K562 (cell line): ENCODE data around the gene PLA2G4A. TPM values are rescaled to one million over a fixed set of nuclear protein-coding genes. Genes with fewer than 3 reads are reported as not detected.

Source experiments
- ATAC-seq: fragments of 200-7000 bp; cut with Tn5 transposase; 3 replicates; pipeline ENCODE4 v1.9.1; 2020; ENCODE audit warnings: moderate library complexity
- BruUV-seq: library from RNA; stranded (reverse); fragments of 400-500 nt; replicated peaks from 2 replicates; lab custom pipeline; 2021; lab: Mats Ljungman, UMichigan
- CTCF ChIA-PET: fragments of 300-600 bp; formaldehyde crosslinking; extraction: SDS; loops from one replicate; lab custom pipeline; 2021; ENCODE audit warnings: low intra/inter-chr PET ratio; lab: Yijun Ruan, JAX
- POLR2A ChIA-PET: fragments of 300-600, 350-650 bp; sonication (Branson Sonifier 250); formaldehyde crosslinking; extraction: SDS; loops from one replicate; lab custom pipeline; 2021; ENCODE audit warnings: antibody characterized with exemption, inconsistent platforms; lab: Yijun Ruan, JAX
- DNase-seq, 4 experiments: peaks; one replicate each; pipeline versions ENCODE4 v3.0.0 to v3.0.0-alpha.2; 2011 to 2018; ENCODE audit warnings: low spot score in 3 of 4, mixed read lengths in 3 of 4; ENCODE audit errors: extremely low read depth in 1 of 4
- FAIRE-seq: peaks from 2 replicates; lab custom pipeline; 2011; peaks lifted over from hg19 to GRCh38; lab: Jason Lieb, UNC
- H2AFZ ChIP-seq: 2 replicates; pipeline ENCODE4 v1.6.0; 2011; ENCODE audit warnings: low read depth, low read length, control low read depth, inconsistent platforms
- H3K27ac ChIP-seq: fragments of 200-600 bp; 3 replicates; pipeline ENCODE4 v1.8.0; 2011; ENCODE audit warnings: low read depth, mild to moderate bottlenecking, control low read depth, inconsistent platforms, low read length, moderate library complexity, mixed read lengths; ENCODE audit errors: extremely low read depth
- H3K27me3 ChIP-seq, 2 experiments: fragments of 300-600 bp in 1 of 2; 2 replicates in 1 of 2; 3 replicates in 1 of 2; pipeline versions ENCODE4 v1.6.0 to v1.8.0; 2011; ENCODE audit warnings: inconsistent platforms in 2 of 2, low read length in 2 of 2, mild to moderate bottlenecking in 1 of 2, mixed read lengths in 1 of 2, moderate library complexity in 1 of 2; ENCODE audit not compliant: control insufficient read depth in 2 of 2, insufficient read depth in 2 of 2
- H3K36me3 ChIP-seq: fragments of 300-600 bp; 3 replicates; pipeline ENCODE4 v1.8.0; 2011; ENCODE audit warnings: mild to moderate bottlenecking, low read length, inconsistent platforms; ENCODE audit not compliant: control insufficient read depth, insufficient read depth
- H3K4me1 ChIP-seq, 2 experiments: fragments of 200-600 bp in 1 of 2; replicated peaks in 1 of 2; 2 replicates in 1 of 2; 3 replicates in 1 of 2; pipeline versions ENCODE4 v1.5.1 to v1.8.0; 2011; ENCODE audit warnings: inconsistent platforms in 2 of 2, low read length in 2 of 2, mild to moderate bottlenecking in 1 of 2, mixed read lengths in 1 of 2, moderate library complexity in 1 of 2; ENCODE audit not compliant: control insufficient read depth in 2 of 2, insufficient read depth in 2 of 2
- H3K4me2 ChIP-seq: 2 replicates; pipeline ENCODE4 v1.6.1; 2011; ENCODE audit warnings: low read length, control low read depth, inconsistent platforms, mixed read lengths; ENCODE audit not compliant: insufficient read depth
- H3K4me3 ChIP-seq: fragments of 200-600 bp; sonication (generic), shearing (Covaris generic); 2 replicates; pipeline ENCODE4 v1.5.1; 2016; ENCODE audit warnings: control low read depth, inconsistent platforms
- H3K79me2 ChIP-seq: fragments of 200-600 bp; 3 replicates; pipeline ENCODE4 v1.8.0; 2011; ENCODE audit warnings: low read length, inconsistent platforms; ENCODE audit not compliant: control insufficient read depth, insufficient read depth
- H3K9ac ChIP-seq, 2 experiments: 2 replicates each; pipeline versions ENCODE4 v1.6.0 to v1.6.1; 2011; ENCODE audit warnings: low read depth in 2 of 2, low read length in 2 of 2, control low read depth in 1 of 2, inconsistent platforms in 1 of 2, mild to moderate bottlenecking in 1 of 2, mixed read lengths in 1 of 2; ENCODE audit not compliant: insufficient read depth in 1 of 2
- H3K9me1 ChIP-seq: one replicate; pipeline ENCODE4 v1.6.0; 2011; ENCODE audit warnings: inconsistent platforms, mild to moderate bottlenecking, low read length, moderate library complexity; ENCODE audit not compliant: control insufficient read depth, insufficient read depth
- H3K9me3 ChIP-seq: replicated peaks from 2 replicates; pipeline ENCODE4 v1.5.1; 2011; ENCODE audit warnings: low read depth, low read length, inconsistent platforms; ENCODE audit not compliant: control insufficient read depth, insufficient read depth
- H4K20me1 ChIP-seq: replicated peaks from 2 replicates; pipeline ENCODE4 v1.6.1; 2011; ENCODE audit warnings: low read length, inconsistent platforms, mixed read lengths; ENCODE audit not compliant: control insufficient read depth, insufficient read depth
- GABPB2 ChIP-seq: fragments of 250-450 bp; sonication (Bioruptor Pico); conservative IDR thresholded peaks from 2 replicates; pipeline ENCODE4 v1.5.1; 2021; ENCODE audit warnings: mild to moderate bottlenecking
- NFYB ChIP-seq: IDR thresholded peaks from 2 replicates; pipeline ENCODE4 v1.6.1; 2011; ENCODE audit warnings: mild to moderate bottlenecking, moderate library complexity; ENCODE audit not compliant: insufficient read length; ENCODE audit errors: extremely low read depth
- STAT5A ChIP-seq: IDR thresholded peaks from 2 replicates; pipeline ENCODE4 v1.6.1; 2012; ENCODE audit warnings: low read length, inconsistent platforms, borderline replicate concordance
- ZNF239 ChIP-seq: fragments of 250-450 bp; sonication (Bioruptor Pico); IDR thresholded peaks from 2 replicates; pipeline ENCODE4 v1.4.0; 2020; ENCODE audit warnings: mild to moderate bottlenecking
- ZNF668 ChIP-seq: fragments of 250-450 bp; sonication (Bioruptor Pico); IDR thresholded peaks from 2 replicates; pipeline ENCODE4 v1.8.0; 2022; ENCODE audit warnings: mild to moderate bottlenecking, inconsistent platforms
- WGBS: fragments of 100-300 bp; shearing (Covaris generic); methylation state at CpG from one replicate; pipeline ENCODE4 v1.1.6; 2016; ENCODE audit warnings: low coverage, mixed read lengths; ENCODE audit not compliant: insufficient coverage; ENCODE audit errors: missing lambda C conversion rate; 5-methylcytosine and 5-hydroxymethylcytosine counted together
- in situ Hi-C: fragments of 300-500 bp; cut with MboI; formaldehyde crosslinking; loops from 4 replicates; pipeline ENCODE4 v1.15.0; 2018; ENCODE audit warnings: inconsistent platforms, mixed read lengths
- intact Hi-C: fragments of 100-400 bp; cut with micrococcal nuclease; formaldehyde crosslinking; loops from 2 replicates; pipeline ENCODE4 v1.14.2; 2022
- polyA plus RNA-seq, 8 experiments: library from polyadenylated mRNA; depleted of rRNA in 4 of 8; stranded (reverse) in 5 of 8; unstranded in 3 of 8; fragments of >200 nt; fragmentation: Nextera tagmentation in 2 of 8; fragmentation: Illumina TruSeq in 1 of 8; extraction: Ambion mirVana in 2 of 8; extraction: Trizol in 1 of 8; gene quantifications; 2 replicates each; pipeline versions ENCODE4 v1.2.1 to v1.2.3, GENCODE V29; 2011 to 2014; ENCODE audit warnings: inconsistent platforms in 1 of 8, missing spikeins in 1 of 8
- total RNA-seq, 7 experiments: library from RNA; depleted of rRNA in 6 of 7; stranded (reverse); fragments of >200 nt in 6 of 7; fragmentation: Illumina TruSeq in 2 of 7; extraction: Trizol in 2 of 7; gene quantifications; 2 replicates each; pipeline versions ENCODE4 v1.2.1 to v1.2.3, GENCODE V29; 2011 to 2021; ENCODE audit warnings: low replicate concordance in 1 of 7
- TF ChIP-seq, protein P1 (sequence below): fragments of 250-450 bp; sonication (Bioruptor Pico); IDR thresholded peaks from 2 replicates; pipeline ENCODE4 v1.8.0; 2021; ENCODE audit warnings: moderate library complexity, mild to moderate bottlenecking, inconsistent platforms
- TF ChIP-seq, protein P2 (sequence below): fragments of 200-800 bp; sonication (Bioruptor generic); IDR thresholded peaks from 2 replicates; pipeline ENCODE4 v1.6.1; 2016; ENCODE audit warnings: missing genetic modification characterization, missing compliant biosample characterization

The PLA2G4A gene
- total and polyA plus RNA-seq, 9 of the 15 experiments (the other 6 are each of a cell fraction or from before 2014, with no cell fraction given), result 0.04 to 0.71 (median 0.22) TPM; not detected in 4

DNA sequence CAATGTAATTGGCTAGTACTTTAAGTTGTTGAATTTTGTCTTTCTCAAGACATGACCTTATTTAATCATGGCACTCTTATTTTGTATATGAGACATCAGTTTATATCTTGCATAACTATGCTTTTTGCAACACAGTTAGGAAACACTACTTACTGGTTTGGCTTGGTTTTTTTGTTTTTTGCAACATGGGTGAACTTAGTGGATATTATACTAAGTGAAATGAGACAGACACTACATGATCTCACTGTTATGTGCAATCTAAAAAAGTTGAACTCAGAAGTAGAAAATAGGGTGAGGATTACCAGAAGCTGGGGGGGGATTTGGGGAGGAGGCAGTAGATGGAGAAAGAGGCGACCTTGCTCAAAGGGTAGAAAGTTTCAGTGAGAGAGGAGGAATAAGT, 132.1 kb downstream of the PLA2G4A start:
- POLR2A ChIA-PET, result no interaction called here
- Histone ChIP-seq H3K27me3 (no peaks in the 10 kb centered on the region), H3K79me2 (no peaks in the 10 kb centered on the region), H3K9me3 (no peaks in the 10 kb centered on the region), H3K4me1 (no peaks in the 10 kb centered on the region), H3K36me3 (no peaks in the 10 kb centered on the region), H4K20me1 (no peaks in the 10 kb centered on the region), H3K27ac (no peak overlapping the region), H3K9me1 (no peaks in the 10 kb centered on the region), H3K4me3 (no peak overlapping the region), H3K4me2 (no peak overlapping the region), H3K9ac (no peak overlapping the region), H2AFZ (no peak overlapping the region)
- CTCF ChIA-PET, result no interaction called here
- TF ChIP-seq, protein P1, sequence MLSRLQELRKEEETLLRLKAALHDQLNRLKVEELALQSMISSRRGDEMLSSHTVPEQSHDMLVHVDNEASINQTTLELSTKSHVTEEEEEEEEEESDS (CRISPR knock-in tag), result no peak
- TF ChIP-seq, protein P2, sequence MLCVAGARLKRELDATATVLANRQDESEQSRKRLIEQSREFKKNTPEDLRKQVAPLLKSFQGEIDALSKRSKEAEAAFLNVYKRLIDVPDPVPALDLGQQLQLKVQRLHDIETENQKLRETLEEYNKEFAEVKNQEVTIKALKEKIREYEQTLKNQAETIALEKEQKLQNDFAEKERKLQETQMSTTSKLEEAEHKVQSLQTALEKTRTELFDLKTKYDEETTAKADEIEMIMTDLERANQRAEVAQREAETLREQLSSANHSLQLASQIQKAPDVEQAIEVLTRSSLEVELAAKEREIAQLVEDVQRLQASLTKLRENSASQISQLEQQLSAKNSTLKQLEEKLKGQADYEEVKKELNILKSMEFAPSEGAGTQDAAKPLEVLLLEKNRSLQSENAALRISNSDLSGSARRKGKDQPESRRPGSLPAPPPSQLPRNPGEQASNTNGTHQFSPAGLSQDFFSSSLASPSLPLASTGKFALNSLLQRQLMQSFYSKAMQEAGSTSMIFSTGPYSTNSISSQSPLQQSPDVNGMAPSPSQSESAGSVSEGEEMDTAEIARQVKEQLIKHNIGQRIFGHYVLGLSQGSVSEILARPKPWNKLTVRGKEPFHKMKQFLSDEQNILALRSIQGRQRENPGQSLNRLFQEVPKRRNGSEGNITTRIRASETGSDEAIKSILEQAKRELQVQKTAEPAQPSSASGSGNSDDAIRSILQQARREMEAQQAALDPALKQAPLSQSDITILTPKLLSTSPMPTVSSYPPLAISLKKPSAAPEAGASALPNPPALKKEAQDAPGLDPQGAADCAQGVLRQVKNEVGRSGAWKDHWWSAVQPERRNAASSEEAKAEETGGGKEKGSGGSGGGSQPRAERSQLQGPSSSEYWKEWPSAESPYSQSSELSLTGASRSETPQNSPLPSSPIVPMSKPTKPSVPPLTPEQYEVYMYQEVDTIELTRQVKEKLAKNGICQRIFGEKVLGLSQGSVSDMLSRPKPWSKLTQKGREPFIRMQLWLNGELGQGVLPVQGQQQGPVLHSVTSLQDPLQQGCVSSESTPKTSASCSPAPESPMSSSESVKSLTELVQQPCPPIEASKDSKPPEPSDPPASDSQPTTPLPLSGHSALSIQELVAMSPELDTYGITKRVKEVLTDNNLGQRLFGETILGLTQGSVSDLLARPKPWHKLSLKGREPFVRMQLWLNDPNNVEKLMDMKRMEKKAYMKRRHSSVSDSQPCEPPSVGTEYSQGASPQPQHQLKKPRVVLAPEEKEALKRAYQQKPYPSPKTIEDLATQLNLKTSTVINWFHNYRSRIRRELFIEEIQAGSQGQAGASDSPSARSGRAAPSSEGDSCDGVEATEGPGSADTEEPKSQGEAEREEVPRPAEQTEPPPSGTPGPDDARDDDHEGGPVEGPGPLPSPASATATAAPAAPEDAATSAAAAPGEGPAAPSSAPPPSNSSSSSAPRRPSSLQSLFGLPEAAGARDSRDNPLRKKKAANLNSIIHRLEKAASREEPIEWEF (CRISPR knock-in tag), result no peak
- TF ChIP-seq GABPB2 (CRISPR knock-in tag) (no peak), NFYB (no peak), ZNF668 (CRISPR knock-in tag) (no peak), STAT5A (no peak), ZNF239 (CRISPR knock-in tag) (no peak)
- in situ Hi-C loops (no loop called here), intact Hi-C loops (no loop called here)
- WGBS, result 15% methylated on average over 1 of the region's 1 CpG
- BruUV-seq, result no TSS peak
- ATAC-seq, result no peak
- no peak for DNase-seq
- no peak for FAIRE-seq
